ENCODE results near the gene LRRC7. TPM values are rescaled to one million over a fixed set of nuclear protein-coding genes. Genes with fewer than 3 reads are reported as not detected.
"Not testable (repeated sequence)": the region's sequence is repeated elsewhere in the genome, so short reads cannot be mapped to it uniquely, and the experiment has no call there.

The LRRC7 gene
- total RNA-seq, 3 donors from 2014 or later (not counting 1 experiment from before 2014, with no cell fraction given), result not detected

DNA sequence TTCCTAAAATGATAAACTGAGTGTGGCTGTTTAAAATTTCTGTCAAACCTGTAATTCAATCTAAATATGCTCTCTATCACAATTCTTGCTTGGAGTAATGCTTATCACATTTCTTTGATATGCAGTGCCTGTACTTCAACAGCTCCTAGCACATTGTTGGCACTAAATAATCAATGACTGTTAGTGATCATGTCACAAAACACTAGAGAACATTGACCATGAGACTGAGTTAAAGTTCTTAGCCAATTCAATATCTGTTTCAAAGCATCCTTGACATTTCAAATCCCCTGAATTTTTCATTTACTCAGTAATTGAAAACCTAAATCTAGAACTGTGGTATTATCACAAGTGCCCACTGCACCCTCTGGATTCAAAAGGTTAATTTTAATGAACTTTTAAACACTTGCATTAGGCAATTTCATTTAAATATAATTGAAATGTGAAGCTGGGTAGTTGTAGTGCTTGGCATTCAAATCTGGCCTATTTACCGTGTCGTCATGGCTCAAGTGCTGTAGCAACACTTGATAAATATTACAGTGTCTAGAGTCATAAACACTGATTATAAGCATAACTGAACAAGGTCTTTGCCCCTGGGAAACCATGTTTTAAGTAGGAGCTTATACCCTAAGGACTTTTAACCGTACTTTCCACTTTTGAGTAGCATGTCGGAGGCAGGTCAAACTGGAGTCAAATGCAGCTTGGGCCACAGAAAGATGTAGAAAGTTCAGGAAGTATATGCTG lies 143.6 kb downstream of the LRRC7 start:
- Histone ChIP-seq H3K36me3 (ENCODE audit: control insufficient read depth, insufficient read depth, low read length) (no peaks in the 10 kb centered on the region), H3K27ac (ENCODE audit: low read length) (no peak overlapping the region), H3K4me1 (ENCODE audit: control insufficient read depth, insufficient read depth, low read length) (no peaks in the 10 kb centered on the region), H3K27me3 (ENCODE audit: control insufficient read depth, insufficient read depth, low read length) (no peaks in the 10 kb centered on the region), H3K9me3 (ENCODE audit: control insufficient read depth, insufficient read depth, low read length) (no peaks in the 10 kb centered on the region), H3K4me3 (ENCODE audit: low read length) (no peak overlapping the region)
- Mint-ChIP-seq H3K27me3 (ENCODE audit: low read depth in 2 of 2) (no peaks in the 10 kb centered on the region), H3K36me3 (no peaks in the 10 kb centered on the region), H3K9me3 (peaks cover 6 to 17% of the 10 kb centered on the region in 2 donors), H3K4me1 (no peaks in the 10 kb centered on the region), H3K4me3 (no peak overlapping the region), H3K27ac (no peak overlapping the region)
- TF ChIP-seq CTCF (IDR thresholded peaks at IDR 0.05), result no peak
- intact Hi-C loops (cut with micrococcal nuclease), result no loop called here
- DNase-seq (no peak), ATAC-seq (no peak)
- 100% methylated on average over 4 of the region's 4 CpGs for WGBS (ENCODE audit: insufficient coverage)

- H3K4me1 ChIP-seq (ENCODE audit: control insufficient read depth, insufficient read depth, low read length); intact Hi-C loops (cut with micrococcal nuclease); H3K27ac ChIP-seq (ENCODE audit: low read length); H3K36me3 ChIP-seq (ENCODE audit: control insufficient read depth, insufficient read depth, low read length); H3K36me3 Mint-ChIP-seq; ATAC-seq; DNase-seq; H3K4me1 Mint-ChIP-seq; H3K4me3 Mint-ChIP-seq; H3K27me3 Mint-ChIP-seq (ENCODE audit: low read depth in 2 of 2); H3K9me3 ChIP-seq (ENCODE audit: control insufficient read depth, insufficient read depth, low read length); H3K4me3 ChIP-seq (ENCODE audit: low read length); H3K27me3 ChIP-seq (ENCODE audit: control insufficient read depth, insufficient read depth, low read length); H3K27ac Mint-ChIP-seq: not testable (repeated sequence)
- peaks cover 12 to 22% of the 10 kb centered on the region in 2 donors for H3K9me3 Mint-ChIP-seq
Observed at GRCh38 chr1:69717834-69718233, 150.1 kb downstream of the LRRC7 start.

DNA sequence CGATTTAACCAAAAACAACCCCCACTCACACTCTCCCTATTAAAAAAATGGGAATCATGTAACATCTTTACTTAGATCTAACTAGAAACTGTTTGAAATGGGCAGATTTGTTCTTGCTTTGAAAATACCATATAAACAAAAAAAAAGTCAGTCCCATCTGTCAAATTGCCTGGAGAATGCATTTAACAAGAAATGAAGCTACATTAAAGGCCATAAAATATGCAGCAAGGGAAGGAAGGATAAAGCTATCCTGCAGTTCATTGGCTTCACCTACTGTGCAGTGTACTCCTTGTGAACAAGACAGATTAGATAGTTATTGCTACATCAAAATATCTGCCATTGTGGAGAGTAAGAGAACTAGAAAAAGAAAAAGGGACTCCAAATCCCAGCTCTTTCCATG lies 160.5 kb downstream of the LRRC7 start:
- no peak overlapping the region for H3K4me3 ChIP-seq (ENCODE audit: low read length)
- H3K27me3 ChIP-seq (ENCODE audit: control insufficient read depth, insufficient read depth, low read length), result no peaks in the 10 kb centered on the region
- TF ChIP-seq CTCF (IDR thresholded peaks at IDR 0.05), result no peak
- H3K4me1 Mint-ChIP-seq, result no peaks in the 10 kb centered on the region
- H3K27ac ChIP-seq (ENCODE audit: low read length), result no peak overlapping the region
- H3K4me1 ChIP-seq (ENCODE audit: control insufficient read depth, insufficient read depth, low read length), result no peaks in the 10 kb centered on the region
- peaks cover 12 to 14% of the 10 kb centered on the region in 2 donors for H3K9me3 Mint-ChIP-seq
- no CpG with 5 or more reads among the region's 1 CpG for WGBS (ENCODE audit: insufficient coverage)
- H3K36me3 Mint-ChIP-seq, result no peaks in the 10 kb centered on the region
- H3K4me3 Mint-ChIP-seq, result no peak overlapping the region
- DNase-seq (no peak), ATAC-seq (no peak)
- intact Hi-C loops (cut with micrococcal nuclease), result no loop called here
- no peaks in the 10 kb centered on the region for H3K27me3 Mint-ChIP-seq (ENCODE audit: low read depth in 2 of 2)
- peaks cover 5% of the 10 kb centered on the region for H3K9me3 ChIP-seq (ENCODE audit: control insufficient read depth, insufficient read depth, low read length)
- H3K36me3 ChIP-seq (ENCODE audit: control insufficient read depth, insufficient read depth, low read length), result no peaks in the 10 kb centered on the region
- no peak overlapping the region for H3K27ac Mint-ChIP-seq

DNA sequence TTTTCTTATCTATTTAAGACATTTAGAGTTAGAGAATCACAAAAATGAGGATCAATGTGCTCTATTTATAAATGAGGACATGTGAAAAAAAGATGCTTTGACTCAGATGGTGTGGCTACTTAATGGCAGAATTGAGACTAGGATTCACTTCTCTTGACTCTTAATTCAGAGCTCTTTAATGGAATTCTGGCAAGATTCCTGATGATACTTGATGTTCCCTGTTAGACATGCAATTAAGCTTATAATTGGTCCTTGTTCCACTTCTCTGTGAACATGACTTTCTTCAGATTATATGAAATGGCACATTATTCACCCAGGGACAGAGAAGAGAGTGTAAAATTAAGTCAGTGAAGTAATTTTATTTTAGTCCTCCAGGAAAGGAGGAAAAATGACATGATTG lies 165.3 kb downstream of the LRRC7 start:
- DNase-seq (no peak), ATAC-seq (no peak)
- TF ChIP-seq CTCF (IDR thresholded peaks at IDR 0.05), result no peak
- Mint-ChIP-seq H3K36me3 (no peaks in the 10 kb centered on the region), H3K9me3 (peaks cover 5 to 6% of the 10 kb centered on the region in 2 donors), H3K4me3 (no peak overlapping the region), H3K27ac (no peak overlapping the region), H3K4me1 (no peaks in the 10 kb centered on the region), H3K27me3 (ENCODE audit: low read depth in 2 of 2) (no peaks in the 10 kb centered on the region)
- Histone ChIP-seq H3K36me3 (ENCODE audit: control insufficient read depth, insufficient read depth, low read length) (no peaks in the 10 kb centered on the region), H3K27ac (ENCODE audit: low read length) (no peak overlapping the region), H3K9me3 (ENCODE audit: control insufficient read depth, insufficient read depth, low read length) (peaks cover 5% of the 10 kb centered on the region), H3K4me3 (ENCODE audit: low read length) (no peak overlapping the region), H3K4me1 (ENCODE audit: control insufficient read depth, insufficient read depth, low read length) (no peaks in the 10 kb centered on the region), H3K27me3 (ENCODE audit: control insufficient read depth, insufficient read depth, low read length) (no peaks in the 10 kb centered on the region)
- intact Hi-C loops (cut with micrococcal nuclease), result no loop called here

All from natural killer cell (primary cell).